A549 treated with GW870086 at 1 μM for 4 hours (cell line): ENCODE data around the gene PRR20E. TPM values are rescaled to one million over a fixed set of nuclear protein-coding genes. Genes with fewer than 3 reads are reported as not detected.

Experiments
- total RNA-seq: library from RNA; stranded (reverse); fragments of 200-300 nt; extraction: Qiagen RNA extraction; gene quantifications from 5 replicates; pipeline ENCODE4 v1.2.3, GENCODE V29; 2022; ENCODE audit warnings: low read depth

PRR20E gene
- total RNA-seq = not detected in 5 replicates

DNA sequence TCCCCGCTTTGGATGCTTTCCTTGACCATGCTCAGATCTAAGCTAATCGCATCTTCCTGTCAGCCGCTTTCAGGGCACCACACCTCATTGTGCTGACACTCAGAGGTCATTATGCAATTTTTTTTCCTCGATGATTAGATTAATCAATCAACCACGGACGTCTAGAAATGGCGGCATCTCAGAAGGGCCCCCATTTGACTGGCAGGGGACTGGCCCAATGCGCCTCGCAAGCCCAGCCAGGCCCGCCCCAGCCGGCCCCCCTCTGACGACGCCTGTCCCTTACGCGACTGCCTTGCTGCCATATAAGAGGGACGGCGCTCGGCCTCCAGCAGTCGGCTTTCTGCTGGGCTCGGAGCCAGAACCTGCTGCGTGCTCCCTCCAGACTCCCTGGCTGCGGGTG lies at the start of gene PRR20E:
Gene PRR20E (plus strand): TSS at position 301 of the 400 bp plus-strand sequence. CDS start 387 bp downstream, outside the sequence.

GRCh38 chr13:57140235-57140968 lies 26.6 kb upstream of the PRR20E start, which contains the start of gene PRR20A:
Gene PRR20A, plus strand, starts transcription at chr13:57140918. Its CDS starts 387 bp downstream, at chr13:57141305.

GRCh38 chr13:57147188-57147587 lies 19.8 kb upstream of the PRR20E start, which contains the start of gene PRR20B:
Gene PRR20B, plus strand, starts transcription at chr13:57147488. Its CDS starts 387 bp downstream, at chr13:57147875.

DNA sequence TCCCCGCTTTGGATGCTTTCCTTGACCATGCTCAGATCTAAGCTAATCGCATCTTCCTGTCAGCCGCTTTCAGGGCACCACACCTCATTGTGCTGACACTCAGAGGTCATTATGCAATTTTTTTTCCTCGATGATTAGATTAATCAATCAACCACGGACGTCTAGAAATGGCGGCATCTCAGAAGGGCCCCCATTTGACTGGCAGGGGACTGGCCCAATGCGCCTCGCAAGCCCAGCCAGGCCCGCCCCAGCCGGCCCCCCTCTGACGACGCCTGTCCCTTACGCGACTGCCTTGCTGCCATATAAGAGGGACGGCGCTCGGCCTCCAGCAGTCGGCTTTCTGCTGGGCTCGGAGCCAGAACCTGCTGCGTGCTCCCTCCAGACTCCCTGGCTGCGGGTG lies 13.2 kb upstream of the PRR20E start, which contains the start of gene PRR20C:
Gene PRR20C (plus strand): TSS at position 301 of the 400 bp plus-strand sequence. CDS start 387 bp downstream, outside the sequence.

DNA sequence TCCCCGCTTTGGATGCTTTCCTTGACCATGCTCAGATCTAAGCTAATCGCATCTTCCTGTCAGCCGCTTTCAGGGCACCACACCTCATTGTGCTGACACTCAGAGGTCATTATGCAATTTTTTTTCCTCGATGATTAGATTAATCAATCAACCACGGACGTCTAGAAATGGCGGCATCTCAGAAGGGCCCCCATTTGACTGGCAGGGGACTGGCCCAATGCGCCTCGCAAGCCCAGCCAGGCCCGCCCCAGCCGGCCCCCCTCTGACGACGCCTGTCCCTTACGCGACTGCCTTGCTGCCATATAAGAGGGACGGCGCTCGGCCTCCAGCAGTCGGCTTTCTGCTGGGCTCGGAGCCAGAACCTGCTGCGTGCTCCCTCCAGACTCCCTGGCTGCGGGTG lies 6.7 kb upstream of the PRR20E start, which contains the start of gene PRR20D:
Gene PRR20D (plus strand): TSS at position 301 of the 400 bp plus-strand sequence. CDS start 387 bp downstream, outside the sequence.

Other genes with a start within 250 kb of the PRR20E start
- gene PRR20A, start 26.3 kb upstream of the PRR20E start, total RNA-seq = not detected in 5 replicates
- gene PRR20B, start 19.7 kb upstream of the PRR20E start, total RNA-seq = not detected in 5 replicates
- gene PRR20C, start 13.1 kb upstream of the PRR20E start, total RNA-seq = not detected in 5 replicates
- gene PRR20D, start 6.6 kb upstream of the PRR20E start, total RNA-seq = not detected in 5 replicates